ENCODE data around the gene NCOA4.
"Not testable (repeated sequence)": the region's sequence is repeated elsewhere in the genome, so short reads cannot be mapped to it uniquely, and the experiment has no call there.

The NCOA4 gene

DNA sequence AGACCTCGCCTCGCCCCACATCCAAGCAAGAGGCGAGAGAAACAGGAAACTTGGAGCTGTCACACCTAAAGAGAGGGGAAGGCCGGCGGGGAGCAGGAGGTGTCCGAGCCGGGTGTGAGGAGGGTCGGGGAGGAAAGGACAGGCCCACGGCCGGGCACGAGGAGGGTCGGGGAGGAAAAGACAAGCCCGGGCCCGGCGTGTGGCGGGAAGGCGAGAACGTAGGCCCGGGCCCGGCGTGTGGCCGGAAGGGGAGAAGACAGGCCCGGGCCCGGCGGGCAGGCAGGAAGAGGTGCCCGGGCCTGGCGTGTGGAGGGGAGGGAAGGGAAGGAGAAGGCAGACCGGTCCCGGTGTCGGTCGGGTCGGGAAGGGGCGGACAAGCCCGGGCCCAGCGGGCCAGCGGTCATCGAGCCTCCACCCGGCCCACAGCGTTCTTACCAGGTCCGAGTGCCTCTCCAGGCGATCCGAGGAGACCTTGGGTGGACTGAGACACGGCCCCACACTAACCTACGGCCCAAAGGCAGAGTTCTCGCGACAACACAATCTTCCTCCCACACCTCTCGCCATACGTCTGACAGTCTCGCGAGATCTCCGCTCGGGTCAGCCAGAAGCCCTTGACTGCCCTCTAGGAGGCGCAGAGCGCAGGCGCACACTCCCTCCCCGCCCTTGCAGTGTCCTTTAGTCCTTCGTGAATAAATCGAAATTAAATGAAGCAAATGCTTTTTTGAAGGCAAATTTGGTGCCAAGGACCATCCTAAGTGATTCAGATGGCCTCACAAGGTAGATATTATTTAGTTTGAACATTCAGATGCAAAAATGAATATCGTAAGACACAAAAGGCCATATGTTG lies at the start of gene NCOA4:
Gene NCOA4, minus strand, starts transcription at position 533 of the 847 bp plus-strand sequence. CDS start 13,943 bp downstream, outside the sequence.
- DNase-seq (ENCODE audit: low spot score), result peak; percentile 99

DNA sequence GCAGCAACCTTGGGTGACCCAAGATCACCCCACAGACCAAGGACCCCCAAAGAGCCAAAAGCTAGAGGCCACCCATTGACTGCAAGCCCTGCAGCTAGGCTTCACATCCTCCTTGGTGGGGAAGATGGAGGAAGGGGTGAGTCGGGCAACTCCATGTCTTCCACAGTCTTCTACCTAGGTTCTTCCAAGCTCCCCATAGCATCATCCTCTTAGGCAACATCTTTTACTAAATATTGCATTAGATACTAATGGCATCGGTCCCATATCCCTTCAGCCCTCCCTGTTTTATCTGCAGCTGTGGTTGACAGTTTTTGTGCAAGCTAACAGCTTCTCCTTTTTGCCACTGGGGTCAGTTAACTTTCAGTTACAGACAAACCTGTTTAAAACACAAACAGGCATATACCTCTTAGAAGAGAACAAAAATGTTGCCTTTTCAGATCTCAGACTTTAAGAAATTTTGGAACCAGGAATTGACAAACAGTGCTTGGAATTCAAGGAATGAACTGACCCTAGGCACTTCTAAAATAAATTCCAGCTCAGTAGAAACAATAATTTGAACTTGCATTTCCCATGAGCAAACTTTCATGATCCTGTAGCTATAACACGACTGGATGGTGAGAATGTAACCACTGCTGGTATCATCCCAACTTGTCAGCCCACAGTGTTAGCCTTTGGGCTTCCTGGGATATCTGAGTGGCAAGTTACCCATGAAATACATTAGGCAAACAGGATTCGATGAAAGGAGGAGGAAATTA lies 49.6 kb upstream of the NCOA4 start:
- DNase-seq (ENCODE audit: low spot score), result no peak

DNA sequence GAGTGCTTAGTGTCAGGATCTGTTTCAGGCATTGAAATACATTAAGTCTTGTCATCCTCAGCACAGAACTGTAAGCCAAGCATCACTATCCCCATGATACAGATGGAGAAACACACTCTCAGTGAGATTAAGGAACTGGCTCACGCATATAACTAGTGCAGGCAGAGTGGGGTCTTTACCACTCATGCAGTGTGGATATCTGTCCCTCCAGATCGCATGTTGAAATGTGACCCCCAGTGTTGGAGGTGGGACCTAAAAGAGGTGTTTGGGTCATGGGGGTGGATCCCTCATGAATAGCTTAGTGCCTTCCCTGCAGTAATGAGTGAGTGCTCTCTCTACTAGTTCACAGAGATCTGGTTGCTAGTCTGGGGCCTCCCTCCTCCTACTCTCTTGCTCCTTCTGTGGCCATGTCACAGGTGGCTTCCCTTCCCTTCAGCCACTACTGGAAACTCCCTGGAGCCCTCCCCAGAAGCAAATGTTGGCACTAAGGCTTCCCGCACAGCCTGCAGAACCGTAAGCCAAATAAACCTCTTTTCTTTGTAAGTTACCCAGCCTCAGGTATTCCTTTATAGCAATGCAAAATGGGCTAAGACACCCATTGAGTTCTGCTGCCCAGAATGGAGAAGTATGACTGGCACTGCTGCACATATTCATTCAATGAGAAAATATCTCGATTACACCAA lies 47.4 kb upstream of the NCOA4 start:
- DNase-seq (ENCODE audit: low spot score), result no peak

DNA sequence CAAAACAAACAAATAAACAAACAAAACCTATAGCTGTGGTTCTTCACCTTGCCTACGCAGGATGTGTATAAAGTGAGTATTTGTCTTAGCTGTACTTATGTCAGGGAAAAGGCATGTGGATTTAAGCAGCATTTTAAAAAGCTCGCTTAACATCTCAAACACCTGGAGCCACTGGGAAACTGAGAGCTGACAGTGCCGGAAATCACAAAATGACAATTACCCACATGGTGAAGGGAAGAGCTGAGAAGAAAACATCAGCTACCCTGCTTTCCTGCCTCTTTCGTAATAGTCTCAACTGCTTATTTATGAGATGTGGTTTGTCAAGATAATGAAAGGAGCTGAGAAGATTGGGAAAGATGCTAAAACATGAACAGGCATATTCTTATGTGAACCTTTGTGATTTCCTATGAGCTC lies 46.7 kb upstream of the NCOA4 start:
- no peak for DNase-seq (ENCODE audit: low spot score)

DNA sequence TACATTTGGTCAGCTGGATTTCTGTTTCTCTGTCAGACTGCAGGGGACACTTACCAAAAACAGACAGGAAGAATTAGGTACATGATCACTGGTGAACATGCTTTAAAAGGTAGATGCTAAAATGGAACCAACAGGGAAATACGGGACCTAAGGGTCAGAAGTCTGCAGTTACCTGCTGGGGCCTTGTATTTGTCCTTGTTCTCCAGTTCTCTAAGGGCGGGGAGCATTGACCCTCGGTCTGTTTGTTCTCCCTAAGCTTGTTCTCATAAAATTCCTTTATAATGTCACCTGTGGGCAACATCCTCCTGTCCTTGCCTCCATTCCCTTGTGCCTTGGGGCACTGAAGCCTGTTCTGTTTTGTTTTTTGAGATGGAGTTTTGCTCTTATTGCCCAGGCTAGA lies 45.4 kb upstream of the NCOA4 start:
- no peak for DNase-seq (ENCODE audit: low spot score)

DNA sequence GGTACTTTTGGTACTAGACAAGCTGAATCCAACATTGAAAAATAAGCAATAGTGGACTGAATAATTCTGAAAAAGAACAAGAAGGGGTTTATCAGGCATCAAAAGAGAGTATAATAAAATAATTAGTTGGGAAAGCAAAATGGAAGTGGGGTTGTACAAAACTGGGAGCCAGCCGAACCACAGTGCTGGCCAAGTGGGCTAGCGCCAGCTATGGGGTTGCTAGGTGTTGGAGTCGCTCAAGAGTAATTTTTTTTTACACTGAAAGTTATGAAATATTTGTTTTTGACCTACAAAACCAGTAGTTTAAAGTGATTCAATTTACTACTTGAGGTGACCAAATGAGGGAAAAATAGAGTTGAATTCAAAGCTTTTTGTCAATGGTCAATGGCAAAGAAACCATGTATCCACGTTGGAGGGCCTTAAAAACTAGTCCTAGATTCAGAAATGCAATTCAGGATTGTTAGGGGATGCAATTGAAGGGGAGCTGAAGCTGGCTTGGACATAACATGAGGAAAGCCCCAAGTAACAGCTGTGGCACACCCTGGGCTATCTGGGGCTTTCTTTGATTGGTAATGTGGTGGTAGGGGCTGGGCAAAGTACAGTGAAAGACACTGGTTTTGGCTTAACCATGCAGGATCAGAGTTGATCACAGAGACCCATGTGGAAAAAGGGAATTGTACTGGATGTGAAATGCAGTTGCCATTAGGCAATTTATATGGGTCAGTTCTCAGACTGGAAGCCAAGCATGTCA lies 43.9 kb upstream of the NCOA4 start:
- no peak for DNase-seq (ENCODE audit: low spot score)

DNA sequence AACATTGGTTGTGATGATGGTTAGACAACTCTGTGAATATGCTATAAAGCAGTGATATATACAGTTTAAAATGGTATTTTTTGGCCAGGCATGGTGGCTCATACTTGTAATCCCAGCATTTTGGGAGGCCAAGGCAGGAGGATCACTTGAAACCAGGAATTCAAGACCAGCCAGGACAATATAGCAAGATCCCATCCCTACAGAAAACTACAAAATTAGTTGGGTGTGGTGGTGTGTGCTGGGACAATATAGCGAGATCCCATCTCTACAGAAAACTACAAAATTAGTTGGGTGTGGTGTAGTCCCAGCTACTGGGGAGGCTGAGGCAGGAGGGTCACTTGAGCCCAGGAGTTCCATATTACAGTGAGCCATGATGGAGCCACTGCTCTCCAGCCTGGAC lies 43.1 kb upstream of the NCOA4 start:
- DNase-seq (ENCODE audit: low spot score), result no peak

DNA sequence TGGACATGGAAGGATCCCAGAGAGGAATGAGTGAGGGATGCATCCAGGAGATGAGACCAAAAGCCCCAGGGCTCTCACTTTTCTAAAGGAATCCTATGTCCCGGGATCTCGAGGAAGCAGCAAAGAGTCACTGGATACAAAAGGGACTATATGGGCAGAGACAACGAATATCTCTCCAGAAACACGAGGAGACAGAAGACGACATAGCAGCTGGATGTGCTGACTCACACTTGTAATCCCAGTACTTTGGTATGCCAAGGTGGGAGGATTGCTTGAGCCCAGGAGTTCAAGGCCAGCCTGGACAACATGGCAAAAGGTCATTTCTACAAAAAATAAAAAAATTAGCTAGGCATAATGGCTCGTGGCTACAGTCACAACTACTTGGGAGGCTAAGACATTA lies 40.3 kb upstream of the NCOA4 start:
- no peak for DNase-seq (ENCODE audit: low spot score)

DNA sequence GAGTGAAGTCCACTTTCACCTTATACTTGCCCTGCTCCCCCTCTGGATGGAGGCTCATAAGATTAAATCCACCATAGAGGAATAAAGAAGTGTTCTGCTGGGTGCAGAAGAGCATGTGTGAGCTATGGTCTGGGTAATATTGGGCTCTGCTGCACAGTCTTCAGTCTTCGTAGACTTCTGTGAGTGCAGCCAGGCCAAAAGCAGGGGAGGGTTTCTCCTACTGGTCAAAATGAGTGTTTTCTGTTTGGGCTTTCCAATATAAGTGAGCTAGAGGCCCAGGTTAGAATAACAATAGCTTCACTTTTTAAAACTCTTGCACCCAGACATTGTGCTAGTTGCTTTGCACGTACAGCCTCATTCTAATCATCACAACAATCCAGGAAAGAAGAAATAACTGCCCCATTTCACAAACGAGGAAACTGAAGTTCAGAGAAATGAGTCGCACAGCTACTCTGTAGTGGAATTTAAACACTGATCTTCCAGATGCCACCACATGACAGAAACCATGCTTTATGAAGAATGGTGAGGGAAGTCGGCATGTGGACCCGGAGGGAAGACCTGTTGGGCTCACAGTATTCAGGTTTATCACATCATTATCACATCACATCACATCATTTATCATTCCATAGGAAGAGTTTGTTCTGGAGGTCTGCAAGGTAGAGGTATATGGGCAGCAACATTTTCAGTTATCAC lies 39.5 kb upstream of the NCOA4 start:
- DNase-seq (ENCODE audit: low spot score), result no peak

DNA sequence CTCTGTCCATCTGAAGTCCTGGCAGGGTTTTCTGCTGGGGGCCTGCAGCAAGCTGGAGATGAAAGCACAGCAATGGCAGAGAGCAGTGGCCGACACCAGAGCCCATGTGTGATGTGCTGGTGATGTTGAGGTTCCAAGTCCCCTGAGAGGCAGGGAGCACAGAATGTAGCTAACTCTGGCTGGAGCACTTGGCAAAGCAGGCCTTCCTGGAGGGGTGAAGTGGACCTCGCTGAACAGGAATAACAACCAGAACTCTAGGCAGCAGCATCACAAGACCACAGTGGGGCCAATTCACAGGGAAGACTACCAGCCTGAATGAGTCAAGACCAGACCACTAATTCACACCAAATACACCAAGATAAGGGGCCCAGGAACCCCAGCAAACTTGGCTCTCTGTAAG lies 38.5 kb upstream of the NCOA4 start:
- no peak for DNase-seq (ENCODE audit: low spot score)

DNA sequence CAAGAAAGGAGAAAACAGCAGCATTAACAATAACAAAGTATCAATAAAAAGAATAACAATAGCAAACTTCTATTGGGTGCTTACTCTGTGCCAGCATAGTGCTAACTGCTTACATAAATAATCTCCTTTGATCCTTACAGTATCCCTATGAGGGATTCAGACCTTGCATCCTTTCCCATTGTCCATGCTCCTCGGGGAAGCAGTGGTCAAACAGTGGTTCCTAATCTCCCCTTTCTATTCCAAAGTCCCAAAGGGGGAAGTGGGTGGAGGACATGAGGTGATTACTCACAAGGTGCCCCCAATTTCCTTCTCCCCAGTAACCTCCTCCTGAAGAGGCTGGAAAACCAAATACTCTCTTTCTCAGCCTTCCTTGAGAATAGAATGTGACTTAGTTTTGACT lies 37.7 kb upstream of the NCOA4 start:
- DNase-seq (ENCODE audit: low spot score), result no peak

DNA sequence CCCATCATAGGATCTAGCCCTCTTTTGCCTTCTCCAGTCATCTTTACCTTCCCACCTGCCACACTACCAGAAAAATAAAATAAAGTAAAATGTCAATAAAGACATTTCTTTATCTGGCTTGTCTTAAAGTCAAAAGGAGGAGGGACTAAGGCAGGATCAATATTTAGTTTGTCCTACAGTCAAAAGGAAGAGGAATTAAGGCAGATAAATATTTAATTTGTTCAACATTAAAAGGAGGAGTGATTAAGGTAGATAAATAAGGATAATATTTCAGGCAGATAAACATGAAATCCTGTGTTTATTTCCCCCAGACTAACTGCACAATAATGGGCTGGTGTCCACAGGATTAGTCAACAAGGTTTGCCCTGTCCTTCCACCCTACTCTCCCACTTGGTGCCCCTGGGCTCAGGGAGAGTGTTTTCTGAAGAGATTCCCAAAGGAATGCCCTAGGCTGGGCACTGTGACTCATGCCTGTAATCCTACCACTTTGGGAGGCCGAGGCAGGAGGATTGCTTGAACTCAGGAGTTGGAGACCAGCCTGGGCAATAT lies 33.9 kb upstream of the NCOA4 start:
- no peak for DNase-seq (ENCODE audit: low spot score)

DNA sequence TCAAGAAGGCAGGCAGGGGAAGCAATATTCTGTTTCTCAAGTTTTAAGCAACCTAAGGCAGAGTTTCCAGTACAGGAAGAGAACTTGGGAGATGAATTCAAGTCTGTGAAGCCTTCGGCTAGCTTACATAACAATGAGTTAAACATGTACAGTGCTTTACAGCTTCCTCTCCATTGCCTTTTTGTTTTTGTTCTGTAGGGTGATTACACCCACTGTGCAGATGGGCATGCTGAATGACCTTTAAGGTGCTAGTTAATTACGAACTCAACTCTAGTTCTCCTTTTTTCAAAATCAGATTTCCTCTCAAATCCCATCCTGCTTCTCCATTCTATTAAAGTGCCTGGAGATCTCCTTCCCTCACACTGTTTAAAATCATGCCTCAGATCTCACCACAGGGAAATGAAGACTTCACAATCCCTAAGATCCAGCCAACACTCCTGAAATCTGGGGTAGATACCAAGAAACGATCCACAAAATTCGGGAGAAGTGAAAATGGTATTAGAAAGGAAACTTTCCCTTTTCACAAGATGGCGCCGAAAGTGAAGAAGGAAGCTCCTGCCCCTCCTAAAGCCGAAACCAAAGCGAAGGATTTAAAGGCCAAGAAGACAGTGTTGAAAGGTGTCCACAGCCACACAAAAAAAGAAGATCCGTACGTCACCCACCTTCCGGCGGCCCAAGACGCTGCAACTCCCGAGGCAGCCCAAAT lies 32.5 kb upstream of the NCOA4 start:
- no peak for DNase-seq (ENCODE audit: low spot score)

DNA sequence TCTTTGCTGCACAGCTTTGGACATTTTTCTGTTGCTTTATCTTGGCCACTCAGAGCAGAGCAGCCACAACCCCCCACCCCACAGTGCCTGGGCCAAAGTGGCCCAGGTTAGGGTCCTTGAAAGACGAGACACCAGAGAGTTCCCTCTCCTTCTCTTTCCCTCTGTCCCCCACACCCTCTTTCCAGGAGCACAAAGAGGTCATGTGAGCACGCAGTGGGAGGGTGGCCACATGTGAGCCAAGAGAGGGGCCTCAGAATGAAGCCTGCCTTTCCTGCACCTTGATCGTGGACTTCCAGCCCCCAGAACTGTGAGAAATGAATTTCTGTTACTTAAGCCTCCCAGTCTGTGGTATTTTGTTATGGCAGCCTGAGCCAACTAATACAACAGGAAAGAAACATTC lies 30.3 kb upstream of the NCOA4 start:
- no peak for DNase-seq (ENCODE audit: low spot score)

DNA sequence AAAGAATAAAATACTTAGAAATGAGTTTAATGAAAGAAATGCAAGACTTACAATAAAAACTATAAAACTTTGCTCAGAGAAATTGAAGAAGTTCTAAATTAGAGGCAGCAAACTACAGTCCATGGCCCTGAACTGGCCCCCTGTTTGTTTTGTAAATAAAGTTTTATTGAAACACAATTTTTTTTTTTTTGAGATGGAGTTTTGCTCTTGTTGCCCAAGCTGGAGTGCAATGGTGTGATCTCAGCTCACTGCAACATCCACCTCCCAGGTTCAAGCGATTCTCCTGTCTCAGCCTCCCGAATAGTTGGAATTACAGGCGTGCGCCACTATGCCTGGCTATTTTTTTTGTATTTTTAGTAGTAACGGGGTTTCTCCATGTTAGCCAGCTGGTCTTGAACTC lies 27.5 kb upstream of the NCOA4 start:
- not testable (repeated sequence) for DNase-seq (ENCODE audit: low spot score)

DNA sequence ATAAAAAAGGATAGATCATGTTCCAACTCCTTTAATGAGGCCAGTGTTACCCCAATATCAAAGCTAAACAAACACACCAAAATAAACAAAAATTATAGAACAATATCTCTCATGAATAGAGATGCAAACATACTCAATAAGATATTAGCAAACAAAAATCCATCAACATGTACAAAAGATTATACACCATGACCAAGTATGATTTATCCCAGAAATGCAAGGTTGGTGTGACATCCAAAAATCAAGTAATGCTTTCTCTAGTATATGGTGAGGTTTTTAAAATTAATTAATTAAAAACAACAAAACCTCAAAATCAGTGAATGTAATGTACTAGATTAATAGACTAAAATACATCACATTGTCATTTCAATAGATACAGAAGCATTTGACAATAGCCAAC lies 26.6 kb upstream of the NCOA4 start:
- DNase-seq (ENCODE audit: low spot score), result no peak

DNA sequence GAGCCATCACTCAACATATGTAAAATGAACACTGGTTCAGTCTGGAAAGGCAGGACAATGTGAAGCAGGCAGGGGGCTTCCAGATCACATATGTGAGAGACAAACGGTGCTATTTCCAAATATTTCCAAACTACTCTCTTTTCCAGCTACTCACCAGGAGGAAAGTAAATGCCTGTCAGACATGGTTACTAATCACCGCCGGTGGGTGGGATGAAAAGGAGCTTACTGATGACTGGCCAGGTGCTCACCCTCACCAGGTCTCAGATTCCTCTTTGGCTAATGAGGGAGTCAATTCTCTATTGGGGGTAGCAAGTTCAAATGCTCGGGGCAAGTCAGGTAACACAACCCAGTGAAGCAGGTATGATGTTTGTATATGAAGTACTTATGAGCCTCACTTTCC lies 25.3 kb upstream of the NCOA4 start:
- DNase-seq (ENCODE audit: low spot score), result no peak

DNA sequence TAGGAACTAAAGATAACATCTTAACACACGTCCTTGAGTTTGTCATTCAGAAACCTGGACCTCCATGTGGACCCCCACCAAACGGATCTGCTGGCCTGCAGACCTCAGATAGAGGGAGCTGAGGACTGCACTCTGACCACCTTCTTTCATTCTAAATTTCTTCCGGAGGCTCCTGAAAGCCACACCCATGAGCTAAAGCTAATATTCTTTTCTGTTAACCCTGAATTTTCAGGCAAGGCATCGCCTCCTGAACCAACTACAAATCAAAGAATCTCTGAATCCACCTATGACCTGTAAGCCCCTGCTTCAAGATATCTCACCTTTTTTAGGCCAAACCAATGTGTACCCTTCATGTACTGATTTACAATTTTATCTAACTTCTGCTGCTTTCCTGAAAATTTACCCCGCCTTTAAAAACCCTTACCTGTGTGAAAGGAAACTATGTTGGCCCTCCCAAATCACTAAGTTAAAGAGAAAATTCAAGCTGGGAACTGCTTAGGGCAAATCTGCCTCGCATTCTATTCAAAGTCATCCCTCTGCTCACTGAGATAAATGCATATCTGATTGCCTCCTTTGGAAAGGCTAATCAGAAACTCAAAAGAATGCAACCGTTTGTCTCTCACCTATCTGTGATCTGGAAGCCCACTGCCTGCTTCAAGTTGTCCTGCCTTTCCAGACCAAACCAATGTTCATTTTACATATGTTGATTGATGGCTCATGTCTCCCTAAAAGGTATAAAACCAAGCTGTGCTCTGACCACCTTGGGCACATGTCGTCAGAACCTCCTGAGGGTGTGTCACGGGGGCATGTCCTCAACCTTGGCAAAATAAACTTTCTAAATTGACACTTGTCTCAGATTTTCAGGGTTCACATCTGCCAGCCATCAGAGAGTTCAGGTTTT lies 23.4 kb upstream of the NCOA4 start:
- DNase-seq (ENCODE audit: low spot score), result no peak

DNA sequence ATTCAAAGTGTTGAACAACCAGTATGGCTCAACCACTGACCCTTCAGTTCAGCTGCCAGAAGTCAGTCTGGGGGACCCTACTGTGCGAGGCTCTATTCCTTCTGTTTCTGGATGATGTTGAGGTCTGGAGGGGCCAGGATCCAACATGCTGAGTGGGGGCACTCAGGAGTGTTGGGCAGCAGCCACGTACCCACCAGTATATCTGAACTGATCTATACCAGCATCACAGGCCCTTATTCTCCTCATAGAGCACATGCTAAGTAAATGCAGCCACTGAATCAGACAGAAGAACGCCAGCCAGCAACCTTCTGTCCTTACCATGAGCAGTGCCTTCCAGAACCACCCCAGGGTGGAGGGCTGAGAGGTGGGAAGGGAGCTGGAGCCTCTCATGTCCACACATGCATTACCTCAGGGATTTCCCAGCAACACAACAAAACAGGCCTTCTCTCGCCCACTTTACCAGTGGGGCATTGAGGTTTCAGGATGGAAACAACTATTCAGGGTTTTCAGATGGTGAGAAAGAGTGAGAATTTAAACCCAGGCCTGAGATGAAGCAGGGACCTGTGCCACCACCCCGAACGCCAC lies 22.5 kb upstream of the NCOA4 start:
- no peak for DNase-seq (ENCODE audit: low spot score)

Measured in GM03348 (cell line).